CD14-positive monocyte (primary cell): ENCODE measurements around the gene PGM2. TPM values are rescaled to one million over a fixed set of nuclear protein-coding genes. Genes with fewer than 3 reads are reported as not detected.

Experiments used
- DNase-seq, 3 donors: peaks; one replicate each; pipeline ENCODE4 v3.0.0-alpha.2; 2011 to 2022
- H2AFZ ChIP-seq: 2 replicates; pipeline ENCODE4 v1.6.0; 2012; ENCODE audit warnings: mild to moderate bottlenecking, low read depth, low read length, inconsistent platforms; ENCODE audit not compliant: insufficient read depth, poor library complexity, severe bottlenecking
- H3K27ac ChIP-seq, 2 donors: 1 replicate in 1 of 2; 2 replicates in 1 of 2; pipeline ENCODE4 v1.5.1; 2012 to 2013; ENCODE audit warnings: low read length in 2 of 2, control low read depth in 1 of 2, inconsistent platforms in 1 of 2, low read depth in 1 of 2, mild to moderate bottlenecking in 1 of 2
- H3K27me3 ChIP-seq, 2 donors: one replicate each; pipeline versions ENCODE4 v1.6.0 to v1.6.1; 2011 to 2013; ENCODE audit warnings: low read length in 2 of 2; ENCODE audit not compliant: control insufficient read depth in 2 of 2, insufficient read depth in 2 of 2
- H3K36me3 ChIP-seq, 2 donors: replicated peaks in 1 of 2; 1 replicate in 1 of 2; 2 replicates in 1 of 2; pipeline versions ENCODE4 v1.5.1 to v1.6.1; 2012 to 2013; ENCODE audit warnings: low read length in 2 of 2, control low read depth in 1 of 2, inconsistent platforms in 1 of 2, mild to moderate bottlenecking in 1 of 2; ENCODE audit not compliant: insufficient read depth in 2 of 2, control insufficient read depth in 1 of 2
- H3K4me1 ChIP-seq, 2 donors: 1 replicate in 1 of 2; 2 replicates in 1 of 2; pipeline versions ENCODE4 v1.5.1 to v1.6.1; 2012 to 2013; ENCODE audit warnings: low read length in 2 of 2, control low read depth in 1 of 2, inconsistent platforms in 1 of 2, mild to moderate bottlenecking in 1 of 2, moderate library complexity in 1 of 2; ENCODE audit not compliant: insufficient read depth in 2 of 2, control insufficient read depth in 1 of 2
- H3K4me2 ChIP-seq: replicated peaks from 2 replicates; pipeline ENCODE3; 2012; ENCODE audit warnings: low read length, moderate library complexity, mild to moderate bottlenecking; ENCODE audit not compliant: poor library complexity, severe bottlenecking; ENCODE audit errors: extremely low read depth
- H3K4me3 ChIP-seq, 3 experiments: fragments of 200-600 bp in 1 of 3; sonication (generic) in 1 of 3; replicated peaks in 1 of 3; 1 replicate in 2 of 3; 2 replicates in 1 of 3; pipeline ENCODE4 v1.5.1; 2011 to 2013; ENCODE audit warnings: low read length in 3 of 3, mild to moderate bottlenecking in 3 of 3, control low read depth in 2 of 3, low read depth in 2 of 3, inconsistent platforms in 1 of 3, moderate library complexity in 1 of 3
- H3K79me2 ChIP-seq: 2 replicates; pipeline ENCODE4 v1.6.0; 2012; ENCODE audit warnings: mild to moderate bottlenecking, control low read depth, inconsistent platforms, low read length, moderate library complexity; ENCODE audit not compliant: insufficient read depth
- H3K9ac ChIP-seq: 2 replicates; pipeline ENCODE4 v1.6.0; 2017; ENCODE audit warnings: low read length, mild to moderate bottlenecking; ENCODE audit not compliant: insufficient read depth, poor library complexity, severe bottlenecking
- H3K9me3 ChIP-seq, 2 donors: replicated peaks in 1 of 2; 1 replicate in 1 of 2; 2 replicates in 1 of 2; pipeline versions ENCODE4 v1.5.1 to v1.6.1; 2012 to 2013; ENCODE audit warnings: low read length in 2 of 2, control low read depth in 1 of 2; ENCODE audit not compliant: control insufficient read depth in 1 of 2, insufficient read depth in 1 of 2
- H4K20me1 ChIP-seq: 2 replicates; pipeline ENCODE4 v1.6.0; 2012; ENCODE audit warnings: mild to moderate bottlenecking, low read length, control low read depth, moderate library complexity; ENCODE audit not compliant: insufficient read depth
- H3K27ac Mint-ChIP-seq, 7 donors: one replicate each; pipeline ENCODE4 v1.8.0; 2020; ENCODE audit warnings: mild to moderate bottlenecking in 7 of 7, mixed read lengths in 7 of 7, moderate library complexity in 6 of 7, inconsistent platforms in 2 of 7
- H3K27me3 Mint-ChIP-seq, 3 donors: one replicate each; pipeline ENCODE4 v1.8.0; 2021 to 2022; ENCODE audit warnings: low read depth in 3 of 3, mild to moderate bottlenecking in 3 of 3, mixed read lengths in 3 of 3, moderate library complexity in 3 of 3, inconsistent platforms in 1 of 3
- H3K36me3 Mint-ChIP-seq, 2 donors: one replicate each; pipeline ENCODE4 v1.8.0; 2020; ENCODE audit warnings: mixed read lengths in 2 of 2, inconsistent platforms in 1 of 2, mild to moderate bottlenecking in 1 of 2
- H3K4me1 Mint-ChIP-seq: one replicate; pipeline ENCODE4 v1.8.0; 2020; ENCODE audit warnings: mild to moderate bottlenecking, mixed read lengths
- H3K4me3 Mint-ChIP-seq, 2 donors: one replicate each; pipeline ENCODE4 v1.8.0; 2020; ENCODE audit warnings: mild to moderate bottlenecking in 2 of 2, mixed read lengths in 2 of 2, moderate library complexity in 1 of 2
- H3K9me3 Mint-ChIP-seq, 7 donors: one replicate each; pipeline ENCODE4 v1.8.0; 2020 to 2022; ENCODE audit warnings: mixed read lengths in 7 of 7, mild to moderate bottlenecking in 6 of 7, moderate library complexity in 6 of 7, inconsistent platforms in 2 of 7
- WGBS: methylation state at CpG from one replicate; pipeline ENCODE4 v1.1.5; 2013; ENCODE audit warnings: missing lambda C conversion rate; ENCODE audit not compliant: insufficient coverage; 5-methylcytosine and 5-hydroxymethylcytosine counted together
- intact Hi-C, 2 donors: fragments of 100-400 bp; cut with micrococcal nuclease; formaldehyde crosslinking; loops; one replicate each; pipeline versions ENCODE4 v1.15.0 to v1.15.1; 2023
- polyA plus RNA-seq, 3 donors: library from polyadenylated mRNA; depleted of rRNA in 1 of 3; unstranded in 2 of 3; stranded (reverse) in 1 of 3; fragments of 300-500 nt in 2 of 3; fragments of >200 nt in 1 of 3; fragmentation: Illumina TruSeq in 2 of 3; gene quantifications; 1 replicate in 2 of 3; 2 replicates in 1 of 3; pipeline ENCODE4 v1.2.3, GENCODE V29; 2012 to 2021
- TF ChIP-seq, protein P1 (sequence below): fragments of 200-600 bp; IDR thresholded peaks from one replicate; pipeline ENCODE4 v1.8.0; 2022; ENCODE audit warnings: antibody characterized with exemption, mild to moderate bottlenecking

The PGM2 gene
- polyA plus RNA-seq, 3 donors: 17.8 to 48.6 (median 46.2) TPM

DNA sequence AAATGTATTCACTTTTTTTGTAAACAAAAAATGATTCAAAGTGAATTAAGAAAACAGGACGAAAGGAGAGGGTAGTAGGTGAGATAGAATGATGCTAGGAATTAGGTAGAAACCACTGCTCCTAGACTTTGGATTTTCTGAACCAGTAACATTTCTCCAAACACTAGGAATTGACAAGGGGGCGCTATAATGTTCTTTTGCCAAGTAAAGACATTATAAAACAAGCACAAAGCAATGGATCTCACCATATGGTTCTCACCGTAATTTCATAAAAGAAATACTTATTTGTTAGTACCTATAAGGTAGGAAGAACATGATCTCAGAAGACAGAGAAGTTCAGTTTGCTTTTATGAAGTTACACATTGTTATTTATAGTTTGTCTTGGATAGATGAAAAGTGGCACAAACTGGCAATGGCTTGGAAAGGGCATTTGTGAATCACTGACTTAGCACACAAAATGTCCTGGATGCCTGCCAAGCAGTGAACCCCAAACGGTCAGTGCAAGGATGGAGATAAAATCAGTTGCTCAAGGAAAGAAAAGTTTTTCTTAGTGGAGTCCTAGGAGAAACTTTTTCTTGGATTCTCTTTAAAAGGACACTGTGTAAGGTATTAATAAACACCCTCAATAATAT lies 56.3 kb downstream of the PGM2 start:
- Histone ChIP-seq H3K9ac (no peak overlapping the region), H3K27ac (no peak overlapping the region), H3K4me3 (no peak overlapping the region), H3K79me2 (no peaks in the 10 kb centered on the region), H3K27me3 (no peaks in the 10 kb centered on the region), H4K20me1 (no peaks in the 10 kb centered on the region), H3K4me2 (no peak overlapping the region), H3K36me3 (no peaks in the 10 kb centered on the region), H2AFZ (no peak overlapping the region), H3K9me3 (no peaks in the 10 kb centered on the region), H3K4me1 (peaks cover 50 to 55% of the 10 kb centered on the region in 2 donors)
- Mint-ChIP-seq H3K36me3 (no peaks in the 10 kb centered on the region), H3K9me3 (no peaks in the 10 kb centered on the region), H3K4me3 (no peak overlapping the region), H3K27ac (peak overlapping the region in 1 of 7 donors; percentile 7), H3K4me1 (peaks cover 52% of the 10 kb centered on the region), H3K27me3 (peaks cover 0 to 3% (median 0%) of the 10 kb centered on the region in 3 donors)
- intact Hi-C loops: no loop called here
- TF ChIP-seq, protein P1, sequence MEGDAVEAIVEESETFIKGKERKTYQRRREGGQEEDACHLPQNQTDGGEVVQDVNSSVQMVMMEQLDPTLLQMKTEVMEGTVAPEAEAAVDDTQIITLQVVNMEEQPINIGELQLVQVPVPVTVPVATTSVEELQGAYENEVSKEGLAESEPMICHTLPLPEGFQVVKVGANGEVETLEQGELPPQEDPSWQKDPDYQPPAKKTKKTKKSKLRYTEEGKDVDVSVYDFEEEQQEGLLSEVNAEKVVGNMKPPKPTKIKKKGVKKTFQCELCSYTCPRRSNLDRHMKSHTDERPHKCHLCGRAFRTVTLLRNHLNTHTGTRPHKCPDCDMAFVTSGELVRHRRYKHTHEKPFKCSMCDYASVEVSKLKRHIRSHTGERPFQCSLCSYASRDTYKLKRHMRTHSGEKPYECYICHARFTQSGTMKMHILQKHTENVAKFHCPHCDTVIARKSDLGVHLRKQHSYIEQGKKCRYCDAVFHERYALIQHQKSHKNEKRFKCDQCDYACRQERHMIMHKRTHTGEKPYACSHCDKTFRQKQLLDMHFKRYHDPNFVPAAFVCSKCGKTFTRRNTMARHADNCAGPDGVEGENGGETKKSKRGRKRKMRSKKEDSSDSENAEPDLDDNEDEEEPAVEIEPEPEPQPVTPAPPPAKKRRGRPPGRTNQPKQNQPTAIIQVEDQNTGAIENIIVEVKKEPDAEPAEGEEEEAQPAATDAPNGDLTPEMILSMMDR: peak; percentile 15
- no peak for DNase-seq
- WGBS: no CpG with 5 or more reads among the region's 4 CpGs

DNA sequence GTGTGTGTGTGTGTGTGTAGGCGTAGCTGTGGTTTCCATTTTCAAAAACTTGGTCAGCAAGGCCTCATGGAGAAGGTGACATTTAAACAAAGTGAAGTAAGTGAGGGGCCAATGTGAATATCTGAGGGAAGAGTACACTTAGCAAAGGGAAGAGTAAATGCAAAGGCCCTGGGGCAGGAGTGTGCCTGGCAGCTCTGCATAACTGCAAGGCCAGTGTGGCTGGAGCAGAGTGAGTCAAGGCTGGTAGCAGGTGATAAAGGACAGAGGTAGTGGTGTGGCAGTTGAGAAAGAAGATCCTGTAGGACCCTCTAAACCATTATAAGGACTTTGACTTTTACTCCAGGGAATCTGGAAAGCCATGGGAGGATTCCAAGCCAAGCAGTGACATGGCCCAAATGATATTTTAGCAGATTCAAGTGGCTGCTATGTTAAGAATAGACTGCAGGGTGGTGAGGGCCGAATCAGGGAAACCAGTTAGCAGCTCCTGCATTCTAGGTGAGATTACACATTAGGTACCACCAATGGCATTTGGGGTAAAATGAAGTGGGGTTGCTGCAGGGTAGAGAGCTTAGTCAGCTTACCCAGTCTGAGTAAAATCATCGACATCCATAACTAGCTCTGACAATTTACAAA lies 58.5 kb downstream of the PGM2 start:
- Mint-ChIP-seq H3K4me3 (peak overlapping the region in 1 of 2 donors; percentile 39), H3K9me3 (no peaks in the 10 kb centered on the region), H3K4me1 (peaks cover 42% of the 10 kb centered on the region), H3K27me3 (peaks cover 3 to 10% (median 4%) of the 10 kb centered on the region in 3 donors), H3K27ac (peak overlapping the region in 3 of 7 donors; percentile 54 to 66 (median 64)), H3K36me3 (no peaks in the 10 kb centered on the region)
- no peak overlapping the region for H3K4me3 ChIP-seq
- no peaks in the 10 kb centered on the region for H3K79me2 ChIP-seq
- no peak overlapping the region for H3K27ac ChIP-seq
- peaks cover 35 to 40% of the 10 kb centered on the region in 2 donors for H3K4me1 ChIP-seq
- no peak for DNase-seq
- peak overlapping the region; percentile 15 for H3K4me2 ChIP-seq
- intact Hi-C loops: no loop called here
- H3K9me3 ChIP-seq: no peaks in the 10 kb centered on the region
- H3K36me3 ChIP-seq: no peaks in the 10 kb centered on the region
- no peaks in the 10 kb centered on the region for H4K20me1 ChIP-seq
- WGBS: 71% methylated on average over 1 of the region's 3 CpGs
- TF ChIP-seq, protein P1: no peak
- H3K9ac ChIP-seq: no peak overlapping the region
- no peak overlapping the region for H2AFZ ChIP-seq
- H3K27me3 ChIP-seq: no peaks in the 10 kb centered on the region
